Fibroblast of pulmonary artery (primary cell): ENCODE measurements around the gene FAM149A.

ENCODE experiments used
- DNase-seq: peaks from one replicate; pipeline ENCODE4 v3.0.0-alpha.2; 2010; ENCODE audit warnings: low read depth
- H3K4me3 ChIP-seq: replicated peaks from 2 replicates; pipeline ENCODE4 v1.5.1; 2011; ENCODE audit warnings: low read depth, mild to moderate bottlenecking, control low read depth, low read length, moderate library complexity
- CTCF ChIP-seq: IDR thresholded peaks from 2 replicates; pipeline ENCODE4 v1.5.1; 2011; ENCODE audit warnings: mild to moderate bottlenecking, control low read depth, low read length, inconsistent platforms; ENCODE audit errors: missing control alignments

FAM149A gene

GRCh38 chr4:186069729-186070128 lies 34.8 kb upstream of the FAM149A start:
- no peak for DNase-seq
- peak overlapping the region; percentile 62 for H3K4me3 ChIP-seq
- TF ChIP-seq CTCF: no peak

GRCh38 chr4:186072516-186072915 lies 32.0 kb upstream of the FAM149A start:
- DNase-seq: no peak
- H3K4me3 ChIP-seq: no peak overlapping the region
- TF ChIP-seq CTCF: no peak

GRCh38 chr4:186074189-186074588 lies 30.3 kb upstream of the FAM149A start:
- TF ChIP-seq CTCF: no peak

GRCh38 chr4:186078981-186079638 lies 25.4 kb upstream of the FAM149A start:
- H3K4me3 ChIP-seq: no peak overlapping the region
- no peak for TF ChIP-seq CTCF
- DNase-seq: no peak

More at GRCh38 chr4:186074189-186074588, 30.3 kb upstream of the FAM149A start:
- DNase-seq: no peak
- no peak overlapping the region for H3K4me3 ChIP-seq

- no peak for DNase-seq
- no peak overlapping the region for H3K4me3 ChIP-seq
- TF ChIP-seq CTCF: no peak
Measured at GRCh38 chr4:186079694-186080093, 24.8 kb upstream of the FAM149A start.

GRCh38 chr4:186081202-186081807 lies 23.2 kb upstream of the FAM149A start:
- H3K4me3 ChIP-seq: no peak overlapping the region
- DNase-seq: no peak
- no peak for TF ChIP-seq CTCF

GRCh38 chr4:186082221-186082620 lies 22.3 kb upstream of the FAM149A start:
- no peak for DNase-seq
- TF ChIP-seq CTCF: no peak
- no peak overlapping the region for H3K4me3 ChIP-seq
